Spleen (tissue), 11 donors: ENCODE measurements around the gene OR51V1. TPM values are rescaled to one million over a fixed set of nuclear protein-coding genes. Genes with fewer than 3 reads are reported as not detected.

Experiments used
- DNase-seq: peaks from one replicate; pipeline ENCODE4 v3.0.0-alpha.2; 2020
- H3K27ac ChIP-seq, 8 donors: fragments of 200-600 bp; sonication (generic) in 7 of 8; 1 replicate in 4 of 8; 2 replicates in 4 of 8; pipeline versions ENCODE4 v1.5.0 to v1.8.0; 2016 to 2021; ENCODE audit warnings: inconsistent platforms in 4 of 8, mild to moderate bottlenecking in 4 of 8, moderate library complexity in 1 of 8
- H3K27me3 ChIP-seq, 7 donors: fragments of 200-600 bp; sonication (generic) in 6 of 7; replicated peaks in 1 of 7; 1 replicate in 4 of 7; 2 replicates in 3 of 7; pipeline versions ENCODE4 v1.5.0 to v1.8.0; 2016 to 2021; ENCODE audit warnings: inconsistent platforms in 3 of 7, mild to moderate bottlenecking in 1 of 7
- H3K36me3 ChIP-seq, 6 donors: fragments of 200-600 bp; sonication (generic) in 5 of 6; 1 replicate in 4 of 6; 2 replicates in 2 of 6; pipeline versions ENCODE4 v1.5.0 to v1.8.0; 2016 to 2021; ENCODE audit warnings: inconsistent platforms in 2 of 6
- H3K4me1 ChIP-seq, 6 donors: fragments of 200-600 bp; sonication (generic) in 5 of 6; 1 replicate in 3 of 6; 2 replicates in 3 of 6; pipeline versions ENCODE4 v1.5.0 to v1.8.0; 2016 to 2021; ENCODE audit warnings: inconsistent platforms in 3 of 6
- H3K4me3 ChIP-seq, 8 donors: fragments of 200-600 bp; sonication (generic) in 7 of 8; 1 replicate in 4 of 8; 2 replicates in 4 of 8; pipeline versions ENCODE4 v1.5.0 to v1.8.0; 2016 to 2021; ENCODE audit warnings: inconsistent platforms in 4 of 8, mild to moderate bottlenecking in 4 of 8, moderate library complexity in 2 of 8
- H3K9me3 ChIP-seq, 8 donors: fragments of 200-600 bp; sonication (generic) in 7 of 8; 1 replicate in 4 of 8; 2 replicates in 4 of 8; pipeline versions ENCODE4 v1.5.0 to v1.8.0; 2016 to 2021; ENCODE audit warnings: inconsistent platforms in 4 of 8
- CTCF ChIP-seq, 11 experiments: fragments of 200-600 bp in 7 of 11; fragments of 450-650 bp in 4 of 11; sonication (generic) in 4 of 11; IDR thresholded peaks in 8 of 11; conservative IDR thresholded peaks in 3 of 11; 1 replicate in 7 of 11; 2 replicates in 4 of 11; pipeline versions ENCODE4 v1.4.0 to v1.8.0; 2016 to 2021; ENCODE audit warnings: antibody characterized with exemption in 11 of 11, inconsistent platforms in 4 of 11, mild to moderate bottlenecking in 1 of 11
- POLR2A ChIP-seq, 3 donors: fragments of 450-650 bp; IDR thresholded peaks; one replicate each; pipeline ENCODE4 v1.5.1; 2017; ENCODE audit warnings: antibody characterized with exemption in 3 of 3, mild to moderate bottlenecking in 1 of 3
- POLR2AphosphoS5 ChIP-seq, 3 donors: sonication (generic); formaldehyde crosslinking; IDR thresholded peaks; one replicate each; pipeline ENCODE4 v1.5.1; 2017; ENCODE audit warnings: antibody characterized with exemption in 3 of 3
- WGBS, 5 donors: extraction: QIAGEN DNeasy Blood & Tissue Kit in 3 of 5; methylation state at CpG; one replicate each; pipeline versions ENCODE4 v1.1.5 to v1.1.7; 2013 to 2018; 5-methylcytosine and 5-hydroxymethylcytosine counted together
- intact Hi-C: fragments of 100-400 bp; cut with DNase I; formaldehyde crosslinking; loops from one replicate; pipeline ENCODE4 v1.15.0; 2023; ENCODE audit warnings: low total_unique reads
- polyA plus RNA-seq, 3 donors: library from polyadenylated mRNA; stranded (reverse); fragments of 200-250 nt; gene quantifications; one replicate each; pipeline ENCODE4 v1.2.1, GENCODE V29; 2013
- total RNA-seq, 7 donors: library from RNA; depleted of rRNA in 3 of 7; stranded (reverse); fragments of >200 nt in 3 of 7; fragmentation: NEBNext Ultra II Directional in 4 of 7; extraction: Animal tissue kit (Norgen Biotek cat#: 25700) in 4 of 7; gene quantifications; one replicate each; pipeline versions ENCODE4 v1.1.0 to v1.2.1, GENCODE V29; 2016 to 2021
- donor health status: healthy with polysubstance abuse.
- donor health status: DM: no; HTN: no; CAD: no; lungs with moderate emphysema.
- donor health status: DM: no; HTN: no; CAD: no.
- donor health status: Bipolar disorder and iron deficiency.
- donor health status: healthy.
- donor health status: DM: no; HTN: no; CAD: no.
- donor health status: DM: yes; HTN: yes; CAD: no.

OR51V1 gene
- total and polyA plus RNA-seq, 10 donors = not detected

GRCh38 chr11:5230266-5230665 is 29.8 kb upstream of the OR51V1 start:
- no peak for DNase-seq
- WGBS, 5 donors = 84 to 93% (median 91%) methylated on average over 1 of the region's 1 CpG
- no peaks in the 10 kb centered on the region for H3K36me3 ChIP-seq
- H3K9me3 ChIP-seq = no peaks in the 10 kb centered on the region
- no peak overlapping the region for H3K4me3 ChIP-seq
- no peak overlapping the region for H3K27ac ChIP-seq
- no peaks in the 10 kb centered on the region for H3K27me3 ChIP-seq
- intact Hi-C loops = no loop called here
- no peak for TF ChIP-seq POLR2AphosphoS5 (IDR thresholded peaks at IDR 0.05)
- TF ChIP-seq CTCF (IDR thresholded peaks at IDR 0.05 in 8 of 11, conservative IDR thresholded peaks at IDR 0.05 in 3 of 11) = no peak
- TF ChIP-seq POLR2A (IDR thresholded peaks at IDR 0.05) = no peak
- H3K4me1 ChIP-seq = no peaks in the 10 kb centered on the region

GRCh38 chr11:5229796-5230195 is 29.3 kb upstream of the OR51V1 start:
- DNase-seq = no peak
- intact Hi-C loops = no loop called here
- H3K27ac ChIP-seq = no peak overlapping the region
- no peaks in the 10 kb centered on the region for H3K4me1 ChIP-seq
- no peaks in the 10 kb centered on the region for H3K36me3 ChIP-seq
- WGBS, 5 donors = 87 to 95% (median 90%) methylated on average over 2 of the region's 2 CpGs
- H3K9me3 ChIP-seq = no peaks in the 10 kb centered on the region
- TF ChIP-seq CTCF (IDR thresholded peaks at IDR 0.05 in 8 of 11, conservative IDR thresholded peaks at IDR 0.05 in 3 of 11) = no peak
- no peak overlapping the region for H3K4me3 ChIP-seq
- no peaks in the 10 kb centered on the region for H3K27me3 ChIP-seq

GRCh38 chr11:5229356-5229755 is 28.9 kb upstream of the OR51V1 start:
- WGBS, 5 donors = 86 to 97% (median 89%) methylated on average over 1 of the region's 1 CpG
- DNase-seq = no peak
- TF ChIP-seq POLR2AphosphoS5 (IDR thresholded peaks at IDR 0.05) (no peak), POLR2A (IDR thresholded peaks at IDR 0.05) (no peak), CTCF (IDR thresholded peaks at IDR 0.05 in 8 of 11, conservative IDR thresholded peaks at IDR 0.05 in 3 of 11) (no peak)
- Histone ChIP-seq H3K36me3 (no peaks in the 10 kb centered on the region), H3K4me3 (no peak overlapping the region), H3K9me3 (no peaks in the 10 kb centered on the region), H3K27me3 (no peaks in the 10 kb centered on the region), H3K4me1 (no peaks in the 10 kb centered on the region), H3K27ac (no peak overlapping the region)
- intact Hi-C loops = no loop called here

GRCh38 chr11:5228124-5228523 is 27.6 kb upstream of the OR51V1 start:
- no peaks in the 10 kb centered on the region for H3K9me3 ChIP-seq
- WGBS, 5 donors = 77 to 85% (median 80%) methylated on average over 5 of the region's 5 CpGs
- intact Hi-C loops = no loop called here
- no peak for DNase-seq
- no peak overlapping the region for H3K27ac ChIP-seq
- H3K4me3 ChIP-seq = no peak overlapping the region
- H3K36me3 ChIP-seq = no peaks in the 10 kb centered on the region
- H3K4me1 ChIP-seq = no peaks in the 10 kb centered on the region
- no peaks in the 10 kb centered on the region for H3K27me3 ChIP-seq
- TF ChIP-seq POLR2AphosphoS5 (IDR thresholded peaks at IDR 0.05) (no peak), CTCF (IDR thresholded peaks at IDR 0.05 in 8 of 11, conservative IDR thresholded peaks at IDR 0.05 in 3 of 11) (no peak), POLR2A (IDR thresholded peaks at IDR 0.05) (no peak)
